Right lobe of liver (tissue), 4 donors: ENCODE measurements around the gene DIS3L2.

Source experiments
- POLR2A ChIP-seq: fragments of 450-650 bp; IDR thresholded peaks from one replicate; pipeline ENCODE4 v1.6.1; 2017; ENCODE audit warnings: antibody characterized with exemption, mild to moderate bottlenecking
- TF ChIP-seq, protein P1 (sequence below), 4 donors: fragments of 200-600 bp in 3 of 4; fragments of 450-650 bp in 1 of 4; IDR thresholded peaks; one replicate each; pipeline versions ENCODE4 v1.5.1 to v1.8.0; 2016 to 2022; ENCODE audit warnings: antibody characterized with exemption in 4 of 4, mild to moderate bottlenecking in 2 of 4
- donor health status: DM: no; HTN: no; CAD: no.
- donor health status: DM: no; HTN: no; CAD: no.
- donor health status: DM: no; HTN: yes; CAD: no.

DNA sequence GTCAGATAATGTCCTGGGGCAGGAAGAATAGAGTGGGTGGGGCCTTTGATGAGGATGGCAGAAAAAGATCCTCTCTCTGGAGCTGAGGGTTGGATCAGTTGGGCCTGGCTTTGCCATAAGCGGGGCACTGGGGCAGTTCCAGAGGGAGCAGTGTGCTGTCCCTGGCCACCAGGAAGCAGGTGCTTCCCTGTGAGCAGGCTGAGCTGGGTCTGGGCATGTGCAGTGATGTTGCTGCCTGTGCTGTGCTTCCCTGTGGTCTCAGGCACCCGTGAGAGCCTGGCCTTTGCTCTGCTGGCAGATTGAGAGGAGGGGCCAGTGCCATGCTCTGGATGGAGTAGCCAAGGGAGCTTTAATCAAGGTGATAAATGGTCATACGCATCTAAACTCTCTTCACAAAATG, 20.7 kb upstream of the DIS3L2 start:
- TF ChIP-seq, protein P1, sequence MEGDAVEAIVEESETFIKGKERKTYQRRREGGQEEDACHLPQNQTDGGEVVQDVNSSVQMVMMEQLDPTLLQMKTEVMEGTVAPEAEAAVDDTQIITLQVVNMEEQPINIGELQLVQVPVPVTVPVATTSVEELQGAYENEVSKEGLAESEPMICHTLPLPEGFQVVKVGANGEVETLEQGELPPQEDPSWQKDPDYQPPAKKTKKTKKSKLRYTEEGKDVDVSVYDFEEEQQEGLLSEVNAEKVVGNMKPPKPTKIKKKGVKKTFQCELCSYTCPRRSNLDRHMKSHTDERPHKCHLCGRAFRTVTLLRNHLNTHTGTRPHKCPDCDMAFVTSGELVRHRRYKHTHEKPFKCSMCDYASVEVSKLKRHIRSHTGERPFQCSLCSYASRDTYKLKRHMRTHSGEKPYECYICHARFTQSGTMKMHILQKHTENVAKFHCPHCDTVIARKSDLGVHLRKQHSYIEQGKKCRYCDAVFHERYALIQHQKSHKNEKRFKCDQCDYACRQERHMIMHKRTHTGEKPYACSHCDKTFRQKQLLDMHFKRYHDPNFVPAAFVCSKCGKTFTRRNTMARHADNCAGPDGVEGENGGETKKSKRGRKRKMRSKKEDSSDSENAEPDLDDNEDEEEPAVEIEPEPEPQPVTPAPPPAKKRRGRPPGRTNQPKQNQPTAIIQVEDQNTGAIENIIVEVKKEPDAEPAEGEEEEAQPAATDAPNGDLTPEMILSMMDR (IDR thresholded peaks at IDR 0.05): no peak
- no peak for TF ChIP-seq POLR2A
